ENCODE measurements around the gene SNX11. TPM values are rescaled to one million over a fixed set of nuclear protein-coding genes. Genes with fewer than 3 reads are reported as not detected.

Gene SNX11
- total RNA-seq, 1 donor from 2014 or later = 22.6 TPM

GRCh38 chr17:48163809-48164208 is 56.2 kb downstream of the SNX11 start:
- Mint-ChIP-seq H3K9me3 (no peaks in the 10 kb centered on the region), H3K27me3 (ENCODE audit: low read depth) (peaks cover 61% of the 10 kb centered on the region), H3K4me3 (no peak overlapping the region), H3K27ac (ENCODE audit: unreplicated experiment) (no peak overlapping the region), H3K36me3 (ENCODE audit: low read depth) (no peaks in the 10 kb centered on the region), H3K4me1 (peaks cover 9% of the 10 kb centered on the region)
- no peak for DNase-seq (ENCODE audit: low read depth, low spot score)
- no peak for TF ChIP-seq CTCF (conservative IDR thresholded peaks at IDR 0.05)

GRCh38 chr17:48169926-48170325 is 62.4 kb downstream of the SNX11 start:
- no peak for TF ChIP-seq CTCF (conservative IDR thresholded peaks at IDR 0.05)
- DNase-seq (ENCODE audit: low read depth, low spot score) = no peak
- H3K9me3 Mint-ChIP-seq = no peaks in the 10 kb centered on the region
- no peaks in the 10 kb centered on the region for H3K4me1 Mint-ChIP-seq
- H3K36me3 Mint-ChIP-seq (ENCODE audit: low read depth) = no peaks in the 10 kb centered on the region
- peaks cover 89% of the 10 kb centered on the region for H3K27me3 Mint-ChIP-seq (ENCODE audit: low read depth)
- no peak overlapping the region for H3K27ac Mint-ChIP-seq (ENCODE audit: unreplicated experiment)
- no peak overlapping the region for H3K4me3 Mint-ChIP-seq

Small RNAs within 50 kb of the gene (microRNA-seq; reads per million reads assigned to microRNA genes)
- not detected for gene MIR1203

Other genes starting within 250 kb of the SNX11 start
- 22.4 and 23.2 TPM in 2 replicates for gene SP2, start 211.5 kb upstream of the SNX11 start, total RNA-seq
- 7.1 and 7.5 TPM in 2 replicates for gene PNPO, start 166.2 kb upstream of the SNX11 start, total RNA-seq
- gene PRR15L, start 149.9 kb upstream of the SNX11 start, total RNA-seq = not detected in 2 replicates
- 285 and 301 TPM in 2 replicates for gene CDK5RAP3, start 136.7 kb upstream of the SNX11 start, total RNA-seq
- gene COPZ2, start 70.0 kb upstream of the SNX11 start, total RNA-seq = 4.0 and 4.1 TPM in 2 replicates
- 121 and 131 TPM in 2 replicates for gene NFE2L1, start 59.4 kb upstream of the SNX11 start, total RNA-seq
- 210 and 216 TPM in 2 replicates for gene CBX1, start 6.3 kb upstream of the SNX11 start, total RNA-seq

Data from neural crest cell (in vitro differentiated cells).